Neural cell (in vitro differentiated cells): ENCODE measurements around the gene AFF3.

ENCODE experiments used
- EP300 ChIP-seq: fragments of 450-650 bp; conservative IDR thresholded peaks from 2 replicates; pipeline ENCODE4 v1.6.1; 2014; ENCODE audit warnings: antibody characterized with exemption, mild to moderate bottlenecking, moderate library complexity; ENCODE audit not compliant: poor library complexity, severe bottlenecking
- EZH2 ChIP-seq: fragments of 200-600, 300-800 bp; shearing (Covaris generic), sonication (generic); IDR thresholded peaks from 2 replicates; pipeline ENCODE4 v1.6.1; 2014; ENCODE audit warnings: antibody characterized with exemption, low read length, borderline replicate concordance, mild to moderate bottlenecking; ENCODE audit not compliant: insufficient read depth, poor library complexity, severe bottlenecking
- POLR2AphosphoS5 ChIP-seq: IDR thresholded peaks from 2 replicates; pipeline ENCODE4 v1.6.1; 2012
- RAD21 ChIP-seq: fragments of 450-650 bp; conservative IDR thresholded peaks from 2 replicates; pipeline ENCODE4 v1.6.1; 2014; ENCODE audit warnings: antibody characterized with exemption, mild to moderate bottlenecking, moderate library complexity
- TF ChIP-seq, protein P1 (sequence below): fragments of 450-650 bp; IDR thresholded peaks from 2 replicates; pipeline ENCODE4 v1.5.1; 2014; ENCODE audit warnings: antibody characterized with exemption, mild to moderate bottlenecking, moderate library complexity; ENCODE audit not compliant: poor library complexity, severe bottlenecking

- TF ChIP-seq RAD21 (no peak), POLR2AphosphoS5 (no peak), EP300 (no peak), EZH2 (no peak)
- TF ChIP-seq, protein P1, sequence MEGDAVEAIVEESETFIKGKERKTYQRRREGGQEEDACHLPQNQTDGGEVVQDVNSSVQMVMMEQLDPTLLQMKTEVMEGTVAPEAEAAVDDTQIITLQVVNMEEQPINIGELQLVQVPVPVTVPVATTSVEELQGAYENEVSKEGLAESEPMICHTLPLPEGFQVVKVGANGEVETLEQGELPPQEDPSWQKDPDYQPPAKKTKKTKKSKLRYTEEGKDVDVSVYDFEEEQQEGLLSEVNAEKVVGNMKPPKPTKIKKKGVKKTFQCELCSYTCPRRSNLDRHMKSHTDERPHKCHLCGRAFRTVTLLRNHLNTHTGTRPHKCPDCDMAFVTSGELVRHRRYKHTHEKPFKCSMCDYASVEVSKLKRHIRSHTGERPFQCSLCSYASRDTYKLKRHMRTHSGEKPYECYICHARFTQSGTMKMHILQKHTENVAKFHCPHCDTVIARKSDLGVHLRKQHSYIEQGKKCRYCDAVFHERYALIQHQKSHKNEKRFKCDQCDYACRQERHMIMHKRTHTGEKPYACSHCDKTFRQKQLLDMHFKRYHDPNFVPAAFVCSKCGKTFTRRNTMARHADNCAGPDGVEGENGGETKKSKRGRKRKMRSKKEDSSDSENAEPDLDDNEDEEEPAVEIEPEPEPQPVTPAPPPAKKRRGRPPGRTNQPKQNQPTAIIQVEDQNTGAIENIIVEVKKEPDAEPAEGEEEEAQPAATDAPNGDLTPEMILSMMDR, result no peak
Observed at GRCh38 chr2:100178864-100179263, 36.5 kb upstream of the AFF3 start.
